ENCODE results near the gene FAM118B.

Gene FAM118B

DNA sequence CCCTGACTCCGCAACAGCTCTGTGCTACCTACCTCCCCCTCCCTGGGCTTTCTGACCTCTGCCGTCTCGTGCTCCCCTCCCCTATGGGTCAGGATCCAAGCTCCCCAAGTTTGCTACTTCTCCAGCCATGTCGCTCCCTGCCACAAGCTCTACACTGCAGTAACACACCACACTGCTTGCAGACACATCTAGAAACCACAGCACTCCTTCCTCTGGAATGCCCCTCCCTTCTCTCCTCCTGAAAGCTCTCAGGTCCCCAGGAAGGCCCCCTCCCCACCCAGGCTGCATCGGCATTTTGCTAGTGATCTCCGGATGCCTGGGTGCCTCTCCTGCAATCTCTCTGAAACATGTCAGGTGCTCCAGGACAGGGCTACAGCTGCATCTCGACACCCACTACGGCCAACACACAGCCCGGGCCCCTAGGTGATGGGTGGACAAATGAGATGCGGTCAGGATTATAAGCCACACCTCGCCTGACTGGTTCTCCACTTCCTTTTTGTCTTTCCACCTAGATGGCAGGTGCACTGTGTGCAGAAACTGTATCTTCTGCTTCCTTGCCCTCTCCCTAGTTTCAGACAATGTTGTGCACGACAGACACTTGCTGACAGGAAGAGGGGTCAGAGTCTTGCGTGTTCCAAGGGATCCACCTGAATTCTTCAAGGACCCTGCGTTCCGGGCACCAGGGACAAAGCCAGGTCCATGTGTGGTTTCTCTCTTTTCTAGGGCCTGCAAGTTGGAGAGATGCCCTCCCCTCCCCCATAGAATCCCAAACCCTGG lies 23.1 kb upstream of the FAM118B start:
- Histone ChIP-seq H3K4me2 (peak overlapping the region; percentile 56), H3K27me3 (ENCODE audit: insufficient read depth, low read depth) (no peaks in the 10 kb centered on the region), H3K27ac (peak overlapping the region; percentile 97), H3K4me3 (IDR thresholded peaks at IDR 0.05; ENCODE audit: insufficient read depth, low read depth, low read length) (no peak overlapping the region), H3K9ac (peak overlapping the region; percentile 69), H2AFZ (ENCODE audit: low read depth) (no peak overlapping the region), H4K20me1 (ENCODE audit: insufficient read depth) (no peaks in the 10 kb centered on the region), H3K36me3 (ENCODE audit: insufficient read depth) (no peaks in the 10 kb centered on the region), H3K4me1 (ENCODE audit: low read depth, poor library complexity, severe bottlenecking) (peaks cover 74% of the 10 kb centered on the region), H3K79me2 (ENCODE audit: insufficient read depth, low read depth) (no peaks in the 10 kb centered on the region)
- TF ChIP-seq, protein P1, sequence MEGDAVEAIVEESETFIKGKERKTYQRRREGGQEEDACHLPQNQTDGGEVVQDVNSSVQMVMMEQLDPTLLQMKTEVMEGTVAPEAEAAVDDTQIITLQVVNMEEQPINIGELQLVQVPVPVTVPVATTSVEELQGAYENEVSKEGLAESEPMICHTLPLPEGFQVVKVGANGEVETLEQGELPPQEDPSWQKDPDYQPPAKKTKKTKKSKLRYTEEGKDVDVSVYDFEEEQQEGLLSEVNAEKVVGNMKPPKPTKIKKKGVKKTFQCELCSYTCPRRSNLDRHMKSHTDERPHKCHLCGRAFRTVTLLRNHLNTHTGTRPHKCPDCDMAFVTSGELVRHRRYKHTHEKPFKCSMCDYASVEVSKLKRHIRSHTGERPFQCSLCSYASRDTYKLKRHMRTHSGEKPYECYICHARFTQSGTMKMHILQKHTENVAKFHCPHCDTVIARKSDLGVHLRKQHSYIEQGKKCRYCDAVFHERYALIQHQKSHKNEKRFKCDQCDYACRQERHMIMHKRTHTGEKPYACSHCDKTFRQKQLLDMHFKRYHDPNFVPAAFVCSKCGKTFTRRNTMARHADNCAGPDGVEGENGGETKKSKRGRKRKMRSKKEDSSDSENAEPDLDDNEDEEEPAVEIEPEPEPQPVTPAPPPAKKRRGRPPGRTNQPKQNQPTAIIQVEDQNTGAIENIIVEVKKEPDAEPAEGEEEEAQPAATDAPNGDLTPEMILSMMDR (conservative IDR thresholded peaks at IDR 0.05; ENCODE audit: low read depth, low read length): no peak

DNA sequence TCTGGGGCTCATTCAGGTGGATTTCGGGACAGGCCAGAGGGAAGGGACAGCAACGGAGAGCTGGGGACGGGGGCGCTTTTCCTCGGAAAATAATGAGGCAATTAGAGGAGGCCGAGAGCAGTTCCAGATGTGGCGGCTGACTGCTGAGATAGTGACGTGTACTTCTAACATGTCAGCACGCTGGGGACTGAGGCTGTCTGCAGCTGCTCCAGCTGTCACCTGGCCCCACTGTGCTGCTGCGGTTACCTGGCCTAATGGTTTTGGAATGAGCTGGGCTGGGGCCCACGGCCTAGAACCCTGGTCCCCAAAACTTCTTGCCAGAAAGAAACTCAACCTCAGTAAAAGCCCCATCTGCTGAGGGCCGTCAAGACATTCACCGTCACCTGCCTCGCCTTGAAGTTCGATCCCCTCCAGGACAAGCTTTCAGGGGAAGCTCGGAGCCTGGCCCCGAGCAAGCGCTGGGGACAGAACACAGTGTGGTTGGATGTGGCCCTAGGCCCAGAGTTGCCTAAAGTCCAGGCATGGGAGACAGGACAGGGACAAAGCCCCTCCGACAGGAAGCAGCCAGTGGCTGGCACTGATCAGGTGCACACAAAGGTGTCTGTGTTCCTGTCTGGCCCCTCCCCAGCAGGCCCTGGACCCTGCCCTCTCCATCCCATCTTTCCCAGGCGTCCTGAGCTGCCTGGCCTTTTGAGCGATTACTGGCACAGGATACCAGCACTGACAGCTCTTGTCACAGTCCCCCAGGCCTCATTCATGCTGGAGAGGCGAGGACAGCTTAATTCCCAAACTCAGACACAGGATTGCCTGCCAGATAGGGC lies 22.3 kb upstream of the FAM118B start:
- H3K4me1 ChIP-seq (ENCODE audit: low read depth, poor library complexity, severe bottlenecking): peaks cover 82% of the 10 kb centered on the region
- no peaks in the 10 kb centered on the region for H3K36me3 ChIP-seq (ENCODE audit: insufficient read depth)
- no peaks in the 10 kb centered on the region for H3K27me3 ChIP-seq (ENCODE audit: insufficient read depth, low read depth)
- no peak overlapping the region for H3K4me3 ChIP-seq (IDR thresholded peaks at IDR 0.05; ENCODE audit: insufficient read depth, low read depth, low read length)
- peak overlapping the region; percentile 97 for H3K27ac ChIP-seq
- H4K20me1 ChIP-seq (ENCODE audit: insufficient read depth): no peaks in the 10 kb centered on the region
- TF ChIP-seq, protein P1 (conservative IDR thresholded peaks at IDR 0.05; ENCODE audit: low read depth, low read length): no peak
- H3K4me2 ChIP-seq: peak overlapping the region; percentile 56
- peak overlapping the region; percentile 69 for H3K9ac ChIP-seq
- no peaks in the 10 kb centered on the region for H3K79me2 ChIP-seq (ENCODE audit: insufficient read depth, low read depth)
- no peak overlapping the region for H2AFZ ChIP-seq (ENCODE audit: low read depth)

DNA sequence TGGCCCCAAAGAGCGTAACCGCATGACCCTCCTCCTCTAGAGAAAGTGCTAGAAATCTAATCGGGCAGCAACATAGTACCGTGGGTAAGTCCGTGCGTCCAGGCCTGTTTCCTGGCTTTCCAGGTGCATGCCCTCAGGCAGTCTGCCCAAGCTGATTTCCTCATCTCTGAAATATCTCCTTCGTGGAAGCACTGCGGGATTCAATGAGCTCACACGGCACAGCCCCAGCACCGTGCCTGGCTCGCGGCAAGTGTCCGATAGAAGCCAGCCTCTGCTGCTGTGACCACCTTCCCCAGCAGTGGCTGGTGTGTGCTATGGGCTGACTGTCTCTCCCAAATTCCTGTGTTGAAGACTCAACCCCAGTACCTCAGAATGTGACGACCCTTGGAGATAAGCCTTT lies 20.8 kb upstream of the FAM118B start:
- TF ChIP-seq, protein P1 (conservative IDR thresholded peaks at IDR 0.05; ENCODE audit: low read depth, low read length): no peak
- no peaks in the 10 kb centered on the region for H3K79me2 ChIP-seq (ENCODE audit: insufficient read depth, low read depth)
- H3K4me2 ChIP-seq: peak overlapping the region; percentile 21; the same call in 1 of the 2 replicates
- peaks cover 91% of the 10 kb centered on the region for H3K4me1 ChIP-seq (ENCODE audit: low read depth, poor library complexity, severe bottlenecking)
- H3K36me3 ChIP-seq (ENCODE audit: insufficient read depth): no peaks in the 10 kb centered on the region
- H2AFZ ChIP-seq (ENCODE audit: low read depth): no peak overlapping the region
- no peak overlapping the region for H3K9ac ChIP-seq
- no peaks in the 10 kb centered on the region for H3K27me3 ChIP-seq (ENCODE audit: insufficient read depth, low read depth)
- H3K27ac ChIP-seq: peak overlapping the region; percentile 97
- no peak overlapping the region for H3K4me3 ChIP-seq (IDR thresholded peaks at IDR 0.05; ENCODE audit: insufficient read depth, low read depth, low read length)
- H4K20me1 ChIP-seq (ENCODE audit: insufficient read depth): no peaks in the 10 kb centered on the region

DNA sequence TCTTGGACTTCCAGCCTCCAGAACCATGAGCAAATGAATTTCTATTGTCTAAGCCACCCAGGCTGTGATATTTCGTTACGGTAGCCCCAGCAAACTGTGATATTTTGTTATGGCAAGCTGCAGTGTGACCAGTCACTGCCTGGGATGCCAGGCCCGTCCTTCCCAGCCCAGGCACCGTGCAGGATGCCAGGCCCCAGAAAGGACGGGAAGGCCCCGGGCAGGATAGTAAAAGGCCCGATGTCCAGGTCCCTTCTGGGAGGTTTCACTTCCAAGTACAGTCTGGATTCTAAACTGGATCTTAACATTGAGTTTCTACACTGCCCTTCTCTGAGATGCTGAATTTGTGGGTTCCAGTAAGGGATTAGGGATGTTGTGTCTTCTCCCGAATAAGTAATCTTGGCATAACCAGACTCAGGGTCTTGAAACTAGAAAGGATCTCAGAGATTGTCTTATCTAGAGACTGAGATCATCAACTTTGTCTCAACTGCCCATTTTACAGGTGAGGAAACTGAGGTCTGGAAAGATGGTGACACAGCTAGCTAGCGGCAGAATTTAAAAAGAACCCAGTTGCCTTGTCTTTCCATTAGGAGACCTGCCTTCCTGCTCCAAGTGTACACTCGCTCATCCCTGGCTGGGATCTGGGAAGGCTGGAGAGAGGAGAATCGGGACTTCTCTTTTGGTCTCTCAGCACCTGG lies 20.1 kb upstream of the FAM118B start:
- TF ChIP-seq, protein P1 (conservative IDR thresholded peaks at IDR 0.05; ENCODE audit: low read depth, low read length): no peak
- H4K20me1 ChIP-seq (ENCODE audit: insufficient read depth): no peaks in the 10 kb centered on the region
- H3K4me1 ChIP-seq (ENCODE audit: low read depth, poor library complexity, severe bottlenecking): peaks cover 91% of the 10 kb centered on the region
- H2AFZ ChIP-seq (ENCODE audit: low read depth): no peak overlapping the region
- H3K9ac ChIP-seq: no peak overlapping the region
- no peaks in the 10 kb centered on the region for H3K36me3 ChIP-seq (ENCODE audit: insufficient read depth)
- no peak overlapping the region for H3K4me3 ChIP-seq (IDR thresholded peaks at IDR 0.05; ENCODE audit: insufficient read depth, low read depth, low read length)
- no peak overlapping the region; the same call in 1 of the 2 replicates for H3K4me2 ChIP-seq
- H3K79me2 ChIP-seq (ENCODE audit: insufficient read depth, low read depth): no peaks in the 10 kb centered on the region
- H3K27ac ChIP-seq: peak overlapping the region; percentile 97; the same call in 1 of the 2 replicates
- H3K27me3 ChIP-seq (ENCODE audit: insufficient read depth, low read depth): no peaks in the 10 kb centered on the region

Measured in KMS-11 (cell line).